ENCODE data around the gene SAMHD1. TPM values are rescaled to one million over a fixed set of nuclear protein-coding genes. Genes with fewer than 3 reads are reported as not detected.

SAMHD1 gene
- total and polyA plus RNA-seq, 9 of the 15 experiments (the other 6 are each of a cell fraction or from before 2014, with no cell fraction given): 6.8 to 20.4 (median 14.8) TPM

GRCh38 chr20:36924167-36925045 is 27.1 kb downstream of the SAMHD1 start (continued):
- no peak for TF ChIP-seq ZNF507 (tag; conservative IDR thresholded peaks at IDR 0.05)
- peak; percentile 71 for TF ChIP-seq PHB2 (IDR thresholded peaks at IDR 0.05; ENCODE audit: low read depth)
- peak; percentile 80 for TF ChIP-seq TEAD4 (IDR thresholded peaks at IDR 0.05; ENCODE audit: low read length)
- no peak for TF ChIP-seq TEAD4 (CRISPR knock-in tag; IDR thresholded peaks at IDR 0.05; ENCODE audit: borderline replicate concordance)
- no peak for TF ChIP-seq ZBTB1 (CRISPR knock-in tag; IDR thresholded peaks at IDR 0.05; ENCODE audit: borderline replicate concordance, low read depth)
- no peak for TF ChIP-seq ERF (CRISPR knock-in tag; IDR thresholded peaks at IDR 0.05)
- TF ChIP-seq ZNF140 (CRISPR knock-in tag; IDR thresholded peaks at IDR 0.05): no peak
- TF ChIP-seq WHSC1 (IDR thresholded peaks at IDR 0.05; ENCODE audit: low read length): no peak
- TF ChIP-seq ZNF24 (IDR thresholded peaks at IDR 0.05): no peak
- no peak for TF ChIP-seq GATA2 (CRISPR knock-in tag; IDR thresholded peaks at IDR 0.05)
- TF ChIP-seq HLTF (IDR thresholded peaks at IDR 0.05): peak; percentile 94
- TF ChIP-seq TRIM28 (IDR thresholded peaks at IDR 0.05): peak; percentile 33; the same call in 1 of the 2 replicates
- TF ChIP-seq ZNF551 (CRISPR knock-in tag; IDR thresholded peaks at IDR 0.05): no peak
- peak; percentile 82 for TF ChIP-seq SMARCE1 (IDR thresholded peaks at IDR 0.05)
- no peak for TF ChIP-seq HIVEP1 (CRISPR knock-in tag; IDR thresholded peaks at IDR 0.05)
- TF ChIP-seq RAD51 (IDR thresholded peaks at IDR 0.05; ENCODE audit: borderline replicate concordance, low read depth): no peak
- no peak for TF ChIP-seq TCF7L2 (IDR thresholded peaks at IDR 0.05; ENCODE audit: low read depth, low read length)
- TF ChIP-seq SMAD2 (IDR thresholded peaks at IDR 0.05; ENCODE audit: low read depth, low read length): no peak
- TF ChIP-seq NONO (IDR thresholded peaks at IDR 0.05; ENCODE audit: low read depth in 2 of 2, low read length in 1 of 2): no peak
- peak; percentile 75 to 79; a peak in 3 of 4 replicates for TF ChIP-seq MLLT1 (IDR thresholded peaks at IDR 0.05)
- TF ChIP-seq MTF1 (CRISPR knock-in tag; IDR thresholded peaks at IDR 0.05; ENCODE audit: borderline replicate concordance): no peak
- TF ChIP-seq TFAM (CRISPR knock-in tag; conservative IDR thresholded peaks at IDR 0.05): no peak
- peak; percentile 95 for TF ChIP-seq DPF2 (IDR thresholded peaks at IDR 0.05)
- no peak for TF ChIP-seq BMI1 (IDR thresholded peaks at IDR 0.05; ENCODE audit: low read length)
- no peak for TF ChIP-seq ZBTB33 (CRISPR knock-in tag; IDR thresholded peaks at IDR 0.05)
- TF ChIP-seq NR4A1 (CRISPR knock-in tag; IDR thresholded peaks at IDR 0.05): no peak
- no peak for TF ChIP-seq NR4A1 (tag; IDR thresholded peaks at IDR 0.05)
- peak; percentile 60 for TF ChIP-seq DACH1 (IDR thresholded peaks at IDR 0.05; ENCODE audit: partially characterized antibody)
- no peak for TF ChIP-seq HMG20B (CRISPR knock-in tag; IDR thresholded peaks at IDR 0.05)
- TF ChIP-seq HDGF (IDR thresholded peaks at IDR 0.05): peak; percentile 84; the same call in 1 of the 2 replicates
- TF ChIP-seq FIP1L1 (IDR thresholded peaks at IDR 0.05; ENCODE audit: low read depth, low read length, poor library complexity, severe bottlenecking): no peak

Measured in K562 (cell line).